Jurkat, Clone E6-1 (cell line): ENCODE data around the gene RABGAP1L.
"Not testable (repeated sequence)": the region's sequence is repeated elsewhere in the genome, so short reads cannot be mapped to it uniquely, and the experiment has no call there.

Experiments used
- DNase-seq: peaks from one replicate; pipeline ENCODE4 v3.0.0-alpha.2; 2011; ENCODE audit warnings: low read depth, low spot score
- H3K4me3 ChIP-seq: 2 replicates; pipeline ENCODE4 v1.5.1; 2011; ENCODE audit warnings: mild to moderate bottlenecking, low read length, control low read depth, moderate library complexity

RABGAP1L gene

DNA sequence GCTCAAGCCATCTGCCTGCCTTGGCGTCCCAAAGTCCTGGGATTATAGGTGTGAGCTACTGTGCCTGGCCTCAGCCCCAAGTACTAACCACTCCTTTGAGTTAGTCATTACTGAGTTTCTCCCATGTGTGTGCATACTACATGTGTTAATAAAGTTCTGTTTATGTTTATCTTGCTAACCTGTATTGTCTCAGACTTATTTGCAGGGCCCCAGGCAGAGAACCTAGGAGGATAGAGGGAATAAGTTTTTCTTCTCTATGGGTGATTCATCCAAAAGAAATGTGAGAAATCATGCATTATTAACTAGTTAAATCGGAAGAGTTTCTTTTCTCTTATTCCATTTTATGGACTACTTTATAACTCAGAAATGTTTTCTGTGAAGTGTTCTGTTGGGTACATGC lies 636.5 kb downstream of the RABGAP1L start:
- DNase-seq = no peak
- no peak overlapping the region for H3K4me3 ChIP-seq

DNA sequence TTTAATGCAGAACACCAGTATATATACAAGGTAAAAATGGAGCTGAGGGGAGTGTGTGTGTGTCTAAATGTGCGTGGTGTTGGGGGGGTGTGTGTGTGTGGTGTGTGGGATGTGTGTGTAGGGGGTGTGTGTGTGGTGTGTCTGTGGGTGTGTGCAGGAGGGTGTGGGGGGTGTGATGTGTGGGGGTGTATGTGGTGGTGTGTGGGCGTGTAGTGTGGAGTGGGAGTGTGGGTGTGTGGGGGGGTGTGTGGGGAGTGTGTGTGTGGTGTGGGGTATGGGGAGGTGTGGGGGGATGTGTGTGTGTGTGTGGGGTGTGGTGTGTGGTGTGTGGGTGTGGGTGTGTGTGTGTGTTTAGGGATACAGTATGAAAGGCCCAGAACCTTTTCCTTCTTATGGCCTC lies 638.1 kb downstream of the RABGAP1L start:
- DNase-seq = no peak
- H3K4me3 ChIP-seq = no peak overlapping the region

DNA sequence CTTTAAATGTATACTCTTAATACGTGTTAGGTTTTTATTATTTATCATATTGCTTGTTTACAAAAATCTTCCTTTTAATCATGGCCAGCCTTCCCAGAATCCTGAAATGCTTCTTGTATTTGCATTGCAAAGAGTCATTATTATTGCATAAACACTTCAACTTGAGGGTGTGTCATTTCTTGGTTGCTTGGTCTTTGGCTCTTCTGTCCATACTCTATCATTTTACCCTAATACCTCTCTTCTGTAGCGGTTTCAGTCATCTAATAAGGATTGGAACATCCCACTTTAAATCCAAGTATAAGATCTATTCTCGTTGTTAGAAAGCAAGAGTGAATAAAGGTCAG lies 639.8 kb downstream of the RABGAP1L start:
- no peak for DNase-seq
- H3K4me3 ChIP-seq = no peak overlapping the region

DNA sequence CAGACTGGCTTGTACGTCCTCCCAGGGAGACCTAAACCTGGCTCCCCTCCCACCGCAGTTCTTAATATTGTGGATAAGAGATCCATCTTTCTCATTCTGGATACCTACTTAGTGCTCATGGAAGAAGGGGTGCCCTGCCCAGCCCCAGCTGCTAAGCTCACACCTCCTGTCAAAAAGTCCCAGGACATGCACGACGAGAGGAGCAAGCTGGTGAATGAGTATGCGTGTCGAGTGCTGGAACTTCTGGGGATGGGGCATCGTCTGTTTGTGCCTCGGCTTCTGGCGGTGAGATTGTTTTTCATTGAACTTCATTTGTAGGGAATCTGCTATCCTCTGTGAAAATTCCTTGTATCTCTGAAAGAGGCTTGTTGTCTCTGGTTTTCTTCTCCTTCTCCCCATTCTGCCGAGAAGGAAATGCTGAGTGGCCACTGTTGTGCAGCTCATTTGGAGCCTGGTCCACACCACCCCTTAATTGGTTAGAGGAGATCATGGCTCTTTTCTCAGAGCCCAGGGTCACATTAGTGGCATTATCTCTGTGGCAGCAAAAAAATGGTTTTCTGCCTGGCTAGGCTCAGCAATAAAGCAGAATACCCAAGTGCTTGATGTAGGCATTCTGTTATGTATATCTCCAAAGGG lies 641.0 kb downstream of the RABGAP1L start:
- DNase-seq = no peak
- H3K4me3 ChIP-seq = no peak overlapping the region

DNA sequence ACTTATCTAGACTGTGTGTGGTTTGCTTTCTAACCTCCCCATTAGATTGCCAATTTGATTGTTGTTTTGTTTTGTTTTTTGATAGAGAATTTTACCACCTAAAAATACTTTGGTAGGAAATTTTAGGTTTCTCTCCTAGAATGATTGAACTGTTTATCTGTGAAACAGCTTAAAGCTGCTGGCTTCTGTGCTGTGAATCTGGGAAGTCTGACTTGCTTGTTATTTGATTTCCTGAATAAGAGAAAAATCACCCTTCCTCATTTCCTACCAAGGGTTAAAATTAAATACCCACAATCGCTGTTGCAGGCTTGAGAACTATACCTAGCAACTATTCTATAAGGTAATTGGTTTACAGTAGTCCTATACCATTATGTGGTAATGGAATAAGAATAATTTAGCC lies 641.6 kb downstream of the RABGAP1L start:
- DNase-seq = no peak
- H3K4me3 ChIP-seq = no peak overlapping the region

DNA sequence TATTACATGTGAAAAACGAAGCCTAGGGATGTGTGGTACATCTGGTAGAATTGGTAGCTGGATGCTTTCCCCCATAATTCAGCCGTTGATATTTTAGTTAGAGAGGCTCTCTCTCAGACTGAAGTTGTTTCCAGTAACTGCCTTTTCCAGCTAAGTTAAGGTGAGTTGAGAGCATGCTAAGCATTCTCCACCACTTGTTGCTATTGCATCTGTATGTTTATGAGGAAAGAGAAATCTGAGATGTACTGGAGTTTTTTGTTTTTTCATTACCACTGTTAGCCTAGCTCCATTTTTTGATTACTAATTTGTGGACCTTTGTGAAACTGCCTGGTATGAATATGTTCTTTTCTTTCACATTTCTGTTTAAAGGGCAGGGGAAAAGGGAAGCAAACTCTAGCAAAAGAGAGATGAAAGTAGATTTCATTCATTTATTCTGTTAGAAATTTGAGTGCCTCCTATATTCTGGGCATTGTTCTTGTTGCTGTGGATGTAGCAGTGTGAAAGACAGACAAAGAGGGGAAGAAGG lies 650.5 kb downstream of the RABGAP1L start:
- H3K4me3 ChIP-seq = no peak overlapping the region
- no peak for DNase-seq

DNA sequence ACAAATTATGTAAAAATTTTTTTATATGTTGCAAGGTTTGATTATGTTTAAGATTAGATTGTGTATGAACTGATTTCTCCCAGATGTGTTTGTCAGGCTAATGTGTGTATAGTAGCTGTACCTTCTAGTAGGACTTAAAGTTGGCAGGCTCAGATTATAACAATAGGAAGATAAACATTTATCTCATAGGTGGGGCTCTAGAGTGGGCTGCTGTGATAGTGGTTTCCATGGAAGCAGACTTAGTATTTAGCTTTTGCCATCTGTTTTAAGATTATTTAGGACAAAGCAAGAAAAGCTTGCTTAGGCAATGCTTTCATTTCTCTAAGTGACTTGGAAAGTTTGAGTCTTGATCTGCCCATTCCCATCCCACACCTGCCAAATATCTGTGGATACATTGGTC lies 652.7 kb downstream of the RABGAP1L start:
- no peak overlapping the region for H3K4me3 ChIP-seq
- no peak for DNase-seq

DNA sequence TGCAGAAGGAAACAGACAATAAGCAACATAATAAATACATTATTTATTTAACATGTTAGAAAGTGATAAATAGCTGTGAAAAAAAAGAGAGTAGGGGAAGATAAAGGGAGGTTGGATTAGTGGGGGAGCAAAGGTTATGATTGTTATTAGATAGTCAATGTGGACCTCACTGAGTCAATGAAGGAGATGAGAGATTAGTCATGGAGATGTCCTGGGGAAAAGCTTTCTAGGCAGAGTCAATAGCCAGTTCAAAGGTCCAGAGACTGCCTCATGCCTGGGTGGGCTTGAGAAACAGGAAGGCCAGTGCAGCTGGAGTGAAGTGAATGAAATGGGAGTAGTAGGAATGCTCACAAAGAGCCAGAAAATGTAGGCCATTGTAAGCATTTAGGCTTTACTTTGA lies 653.3 kb downstream of the RABGAP1L start:
- H3K4me3 ChIP-seq = no peak overlapping the region
- DNase-seq = no peak

DNA sequence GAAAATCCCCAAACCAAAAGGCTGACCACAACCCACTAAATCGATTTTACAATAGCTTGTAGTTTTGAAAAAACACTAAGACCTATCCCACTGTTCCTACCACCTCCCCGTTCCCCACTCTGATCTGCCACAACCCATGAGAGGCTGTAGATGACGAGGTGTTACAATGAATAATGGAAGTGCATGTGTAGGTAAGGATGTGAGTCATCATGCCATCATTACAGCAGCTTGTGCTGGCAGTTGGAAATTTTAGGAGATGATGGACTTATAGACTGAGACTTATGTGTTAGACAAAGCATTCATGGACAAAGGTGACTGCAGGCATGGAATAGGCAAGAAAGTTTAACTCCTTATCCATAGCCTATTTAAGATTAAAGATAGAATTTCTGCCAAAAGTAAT lies 655.7 kb downstream of the RABGAP1L start:
- H3K4me3 ChIP-seq = no peak overlapping the region
- DNase-seq = no peak

DNA sequence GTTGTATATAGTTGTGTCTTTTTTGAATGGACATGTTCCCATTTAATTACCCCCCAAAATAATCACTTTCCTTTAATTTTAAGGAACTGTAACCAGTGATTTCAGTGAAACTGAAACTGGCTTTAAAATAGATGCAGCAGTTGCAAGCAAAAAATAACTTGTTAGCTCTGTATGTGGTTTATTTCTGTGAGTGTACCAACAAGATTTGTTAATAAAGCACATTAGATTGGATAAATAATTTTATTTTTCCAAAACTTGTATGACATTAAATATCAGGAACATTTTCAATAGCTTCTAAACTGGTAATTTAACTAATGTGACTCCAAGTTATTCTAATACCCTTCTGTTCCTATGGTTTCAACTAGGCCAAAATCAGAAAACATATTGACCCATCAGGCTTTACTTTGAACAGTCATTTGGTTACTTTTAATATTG lies 656.2 kb downstream of the RABGAP1L start:
- no peak overlapping the region for H3K4me3 ChIP-seq

DNA sequence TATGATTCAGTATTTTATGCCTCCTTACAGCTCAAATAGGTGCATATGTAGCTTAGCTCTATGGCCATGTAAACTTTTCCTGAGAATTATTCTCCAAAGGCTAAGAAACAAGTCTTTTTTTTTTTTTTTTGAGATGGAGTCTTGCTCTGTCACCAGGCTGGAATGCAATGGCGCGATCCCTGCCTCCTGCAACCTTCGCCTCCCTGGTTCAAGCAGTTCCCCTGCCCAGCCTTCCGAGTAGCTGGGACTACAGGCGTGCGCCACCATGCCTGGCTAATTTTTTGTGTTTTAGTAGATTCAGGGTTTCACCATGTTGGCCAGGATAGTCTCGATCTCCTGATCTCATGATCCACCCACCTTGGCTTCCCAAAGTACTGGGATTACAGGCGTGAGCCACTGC lies 657.3 kb downstream of the RABGAP1L start:
- not testable (repeated sequence) for H3K4me3 ChIP-seq, DNase-seq

More for the DNA sequence above, 656.2 kb downstream of the RABGAP1L start:
- DNase-seq = no peak

DNA sequence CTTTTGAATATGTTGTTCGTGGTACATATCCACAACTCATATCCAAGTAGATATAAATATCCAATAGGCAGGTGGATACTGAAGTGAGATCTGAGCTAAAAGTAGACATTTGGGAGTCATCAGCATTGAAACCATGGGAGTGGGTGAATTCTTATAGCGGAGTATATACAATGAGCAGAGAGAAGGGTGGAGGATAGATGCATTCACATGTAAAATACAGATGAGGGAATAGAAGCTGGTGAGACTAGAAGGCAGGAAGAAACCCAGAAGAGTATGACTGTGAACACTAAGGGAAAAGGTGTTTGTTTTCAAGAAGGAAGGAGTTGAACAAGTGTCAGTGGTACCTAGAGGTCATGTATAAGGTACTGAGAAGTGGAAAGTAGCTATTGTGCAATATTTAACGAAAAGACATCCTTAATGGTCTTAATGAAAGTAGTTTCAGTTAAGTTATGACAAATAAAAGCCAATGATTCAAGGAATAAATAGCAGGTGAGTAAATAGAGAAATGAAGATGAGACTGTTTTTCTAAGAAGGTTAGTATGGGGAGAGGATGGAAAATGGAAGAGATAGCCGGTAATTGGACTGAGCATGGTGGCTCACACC lies 658.8 kb downstream of the RABGAP1L start:
- no peak overlapping the region for H3K4me3 ChIP-seq

DNA sequence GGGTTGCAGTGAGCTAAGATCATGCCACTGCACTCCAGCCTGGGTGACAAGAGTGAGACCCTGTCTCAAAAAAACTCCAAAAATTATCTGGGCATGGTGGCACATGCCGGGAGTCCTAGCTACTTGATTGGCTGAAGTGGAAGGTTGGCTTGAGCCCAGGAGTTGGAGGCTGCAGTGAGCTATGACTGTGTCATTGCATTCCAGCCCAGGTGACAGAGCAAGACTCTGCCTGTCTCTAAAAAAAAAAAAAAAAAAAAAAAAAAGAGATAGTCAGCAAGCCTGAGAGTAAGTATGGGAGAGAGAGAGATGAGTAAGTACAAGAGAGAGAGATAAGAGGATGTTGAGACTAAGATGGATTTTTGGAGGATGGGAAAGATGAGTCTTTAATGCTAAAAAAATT lies 659.6 kb downstream of the RABGAP1L start:
- no peak for DNase-seq
- H3K4me3 ChIP-seq = no peak overlapping the region

More for the DNA sequence above, 658.8 kb downstream of the RABGAP1L start:
- no peak for DNase-seq

DNA sequence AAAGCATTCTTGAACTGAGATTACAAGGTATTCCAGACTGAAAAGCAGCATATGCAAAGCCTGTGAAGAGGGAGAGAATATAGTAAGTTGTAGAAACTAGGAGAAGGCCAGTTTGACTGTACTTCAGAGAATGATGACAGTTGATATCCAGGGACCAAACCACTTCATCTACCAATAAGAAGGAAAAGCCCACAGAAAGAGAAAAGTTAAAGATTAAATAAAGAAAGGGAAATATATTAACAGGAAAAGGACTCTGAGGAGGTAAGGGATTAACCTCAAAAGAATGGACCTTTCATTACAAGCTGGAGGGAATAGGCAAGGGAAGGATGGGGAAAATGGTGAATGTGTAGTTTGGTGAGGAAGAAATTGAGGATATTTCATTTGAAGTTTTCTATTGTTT lies 660.3 kb downstream of the RABGAP1L start:
- H3K4me3 ChIP-seq = no peak overlapping the region
- no peak for DNase-seq

DNA sequence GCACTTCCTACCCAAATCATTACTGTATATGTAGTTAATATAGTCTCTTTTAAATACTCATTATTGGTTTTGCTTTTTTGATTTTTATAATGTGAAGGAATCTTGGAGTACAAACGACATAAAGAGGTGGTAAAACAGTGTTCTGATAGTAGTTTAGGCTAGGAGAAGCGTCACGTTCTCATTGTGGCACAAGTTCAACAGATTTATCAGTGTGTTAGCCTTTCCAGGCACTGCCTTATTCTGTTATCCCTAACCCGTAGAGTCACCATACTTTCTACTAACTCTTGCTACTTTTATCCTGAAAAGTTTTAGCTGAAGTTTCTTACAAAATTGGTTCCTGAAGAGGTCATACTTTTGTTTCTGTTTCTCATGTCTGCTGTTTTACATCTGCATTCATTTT lies 665.8 kb downstream of the RABGAP1L start:
- no peak overlapping the region for H3K4me3 ChIP-seq

DNA sequence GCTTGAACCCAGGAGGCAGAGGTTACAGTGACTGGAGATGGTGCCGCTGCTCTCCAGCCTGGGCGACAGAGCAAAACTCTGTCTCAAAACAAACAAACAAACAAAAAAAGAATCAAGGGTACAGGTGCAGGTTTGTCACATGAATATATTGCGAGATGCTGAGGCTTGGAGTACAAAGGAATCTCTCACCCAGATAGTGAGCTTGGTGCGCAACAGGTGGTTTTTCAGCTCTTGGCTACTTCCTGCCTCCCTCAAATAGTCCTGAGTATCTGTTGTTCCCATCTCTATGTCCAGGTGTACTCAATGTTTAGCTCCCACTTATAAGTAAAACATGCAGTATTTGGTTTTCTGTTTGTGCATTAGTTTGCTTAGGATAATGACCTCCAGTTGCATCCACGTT lies 666.5 kb downstream of the RABGAP1L start:
- no peak for DNase-seq
- no peak overlapping the region for H3K4me3 ChIP-seq

More for the DNA sequence above, 665.8 kb downstream of the RABGAP1L start:
- DNase-seq = no peak

DNA sequence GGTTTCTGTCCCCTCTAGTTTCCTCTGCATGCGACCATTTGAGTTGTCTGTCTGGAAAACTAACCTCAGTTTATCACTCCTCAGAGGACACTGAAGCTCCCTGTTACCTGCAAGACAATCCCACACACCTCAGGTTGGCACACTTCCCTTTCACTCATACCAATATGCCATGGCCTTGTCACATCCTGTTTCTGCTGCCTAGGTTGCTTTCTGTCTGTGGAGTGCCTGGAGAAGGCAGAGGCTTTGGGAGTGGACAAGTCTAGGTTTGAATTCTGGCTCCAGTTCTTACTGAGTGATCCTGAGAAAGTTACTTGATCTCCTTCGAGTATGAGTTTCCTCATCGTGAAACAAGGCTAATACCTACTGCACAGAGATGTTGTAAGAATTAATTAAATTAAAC lies 668.9 kb downstream of the RABGAP1L start:
- no peak for DNase-seq
- no peak overlapping the region for H3K4me3 ChIP-seq

DNA sequence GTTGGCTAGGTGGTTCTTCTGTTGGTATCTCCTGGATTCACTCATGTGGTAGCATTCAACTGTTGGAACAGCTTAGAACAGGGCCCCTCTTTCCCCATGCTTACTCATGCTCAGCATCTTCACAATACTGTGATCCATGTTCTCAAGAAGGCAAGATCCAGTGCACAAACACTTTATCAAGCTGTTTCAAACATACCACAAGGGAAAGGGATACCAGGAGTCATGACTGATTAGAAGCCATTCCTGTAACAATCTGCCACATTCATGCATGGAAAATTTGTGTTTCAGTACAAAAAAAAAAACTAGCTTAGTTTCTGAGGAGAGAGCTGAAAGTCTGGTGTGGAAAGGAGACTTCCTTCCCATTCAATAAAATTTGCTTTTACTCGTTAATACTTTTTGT lies 670.7 kb downstream of the RABGAP1L start:
- H3K4me3 ChIP-seq = no peak overlapping the region
- no peak for DNase-seq

DNA sequence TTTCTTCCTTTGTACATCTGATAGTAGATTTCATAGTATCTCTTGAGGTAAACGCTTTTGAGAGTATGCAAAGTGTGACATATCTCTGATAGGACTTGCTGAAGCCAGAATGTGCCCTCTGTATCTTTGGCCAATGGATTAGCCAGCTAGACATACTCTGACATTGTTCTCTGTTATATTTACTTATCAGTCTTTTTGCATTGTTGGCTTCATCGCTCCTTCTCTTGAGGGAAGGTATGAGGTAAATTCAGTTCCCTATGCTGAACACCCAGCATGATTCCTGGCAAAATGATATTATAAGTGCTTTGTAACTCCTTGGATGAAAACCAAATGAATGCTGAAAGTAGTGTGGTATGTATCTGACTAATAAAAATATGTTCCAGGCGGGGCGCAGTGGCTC lies 677.2 kb downstream of the RABGAP1L start:
- no peak overlapping the region for H3K4me3 ChIP-seq
- no peak for DNase-seq

DNA sequence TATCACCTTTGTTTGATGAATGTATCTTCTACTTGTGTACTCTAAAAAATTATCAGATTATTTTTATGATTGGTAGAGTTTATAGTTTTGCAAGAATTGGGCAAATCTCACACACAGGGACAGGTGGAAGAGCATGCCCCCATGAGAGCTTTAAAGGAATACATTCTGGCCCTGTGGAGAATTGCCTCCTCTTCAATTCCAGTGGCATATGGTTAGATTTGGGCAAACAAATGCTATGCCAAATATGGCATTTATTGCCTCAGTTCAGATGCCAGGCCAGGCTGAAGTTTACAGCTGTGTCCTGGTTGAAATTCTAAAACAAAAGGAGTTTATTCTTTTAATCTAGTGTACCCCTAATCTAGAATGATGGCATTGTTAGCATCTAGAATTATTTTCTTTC lies 678.1 kb downstream of the RABGAP1L start:
- DNase-seq = no peak
- no peak overlapping the region for H3K4me3 ChIP-seq

DNA sequence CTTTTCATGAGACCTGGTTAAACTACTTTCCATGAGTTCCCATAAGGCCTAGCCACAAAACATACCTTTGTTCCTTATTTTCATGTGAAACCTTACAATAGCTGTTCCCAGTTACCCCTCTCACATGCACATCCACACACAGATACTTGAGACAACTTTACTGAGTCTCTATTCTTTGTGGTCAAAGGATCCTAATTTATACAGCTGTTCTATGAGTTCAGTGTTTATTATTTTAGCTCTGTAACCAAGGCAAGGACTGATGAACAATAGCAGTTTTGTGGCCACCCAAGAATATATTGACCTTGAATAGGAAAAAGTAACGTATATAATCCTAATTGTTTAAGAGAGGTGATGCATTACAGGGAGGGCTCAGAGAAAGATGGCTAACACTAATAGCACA lies 679.9 kb downstream of the RABGAP1L start:
- H3K4me3 ChIP-seq = no peak overlapping the region
- no peak for DNase-seq
